Measurements from ENCODE around the gene SLC1A4.
A peak's percentile ranks its signal among the peaks of the same experiment; 100 is the strongest.

Gene SLC1A4

DNA sequence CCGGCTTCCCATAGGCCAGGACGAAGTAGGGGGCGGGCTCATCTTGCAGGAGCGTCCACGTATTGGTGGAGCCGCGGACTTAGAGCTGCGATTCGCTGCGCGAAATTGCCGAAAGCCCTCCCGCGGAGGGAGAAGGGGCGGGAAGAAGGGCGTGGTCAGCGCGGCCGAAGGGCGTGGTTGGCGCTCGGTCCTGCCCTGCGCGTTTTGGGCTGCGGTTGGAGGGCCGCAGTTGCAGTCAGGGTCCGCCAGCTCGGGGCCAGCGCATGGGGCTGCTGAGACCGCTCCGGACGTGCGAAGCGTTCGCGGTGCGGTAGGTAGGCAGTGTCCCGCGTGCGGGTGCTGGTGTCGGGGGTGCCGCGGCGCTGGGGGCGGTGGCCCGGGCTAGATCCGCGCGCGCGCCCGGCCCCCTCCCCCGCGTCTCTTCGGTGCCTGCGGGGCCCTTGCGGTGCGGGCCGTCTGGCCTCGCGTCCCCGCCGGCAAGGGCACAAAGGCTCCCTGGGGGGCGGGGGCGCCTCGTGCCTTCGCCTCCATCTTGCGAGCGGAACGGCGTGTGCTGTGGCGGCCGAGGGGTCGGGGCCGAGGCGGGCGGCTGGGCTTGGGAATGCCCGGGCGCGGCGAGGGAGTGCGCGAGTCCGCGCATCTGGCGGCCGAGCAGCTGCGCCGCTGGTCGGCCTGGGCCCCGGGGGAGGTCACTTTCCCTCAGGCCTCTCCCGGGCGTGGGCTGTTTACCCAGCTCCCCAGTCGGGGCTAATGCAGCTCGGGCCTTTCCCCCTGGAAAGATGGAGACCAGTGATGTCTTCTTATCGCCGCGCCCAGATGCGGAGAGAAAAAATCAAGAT, 67.2 kb downstream of the SLC1A4 start, which contains the start of gene CEP68:
CEP68 (plus strand) TSS at position 202 of the 839 bp plus-strand sequence. CDS start 13,029 bp downstream, outside the sequence.
- DNase-seq = peak; percentile 97

DNA sequence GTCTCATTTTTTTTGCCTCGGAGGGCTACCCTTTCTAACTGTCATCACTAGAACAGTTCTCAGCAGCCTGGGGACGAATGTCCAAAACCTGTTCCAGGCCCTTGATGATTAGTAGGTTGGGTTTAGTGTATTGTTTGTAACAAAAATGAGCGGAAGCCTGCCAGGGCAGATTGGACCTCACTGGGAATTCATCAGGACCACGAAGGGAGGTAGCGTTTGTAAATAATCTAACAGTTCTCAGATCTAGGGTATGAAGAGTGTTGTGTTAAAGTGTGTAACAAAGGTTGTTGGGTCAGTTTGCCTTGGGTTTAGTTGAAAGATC, 67.8 kb downstream of the SLC1A4 start:
- no peak for DNase-seq

DNA sequence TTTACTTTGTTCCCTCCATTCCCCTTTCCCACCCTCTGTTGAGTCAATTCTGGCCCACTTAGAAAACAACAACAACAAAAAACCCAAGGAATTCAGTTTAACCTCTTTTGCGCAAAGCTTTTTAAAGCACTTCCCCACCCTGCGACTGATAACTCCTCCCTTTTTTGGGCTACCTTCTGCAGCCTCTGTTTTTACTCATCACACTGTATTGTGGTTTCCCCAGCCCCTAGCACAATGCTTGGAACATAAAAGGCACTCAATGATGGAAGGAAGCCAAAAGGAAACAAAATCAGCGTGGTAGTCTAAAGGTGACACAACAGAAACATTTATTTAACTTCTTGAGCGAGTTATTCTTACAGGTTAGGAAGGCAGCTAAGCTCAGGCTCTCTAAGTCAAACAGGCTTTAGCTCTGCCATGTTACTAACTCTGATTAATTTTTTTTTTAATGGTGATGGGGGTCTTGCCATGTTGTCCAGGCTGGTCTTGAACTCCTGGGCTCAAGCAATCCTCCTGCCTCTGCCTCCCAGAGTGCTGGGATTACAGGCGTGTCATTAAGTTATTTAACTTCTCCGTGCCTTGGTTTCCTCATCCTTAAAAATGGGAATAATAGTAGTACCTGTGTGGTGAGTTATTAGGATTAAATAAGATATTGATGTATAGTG, 68.3 kb downstream of the SLC1A4 start:
- DNase-seq = peak; percentile 72

DNA sequence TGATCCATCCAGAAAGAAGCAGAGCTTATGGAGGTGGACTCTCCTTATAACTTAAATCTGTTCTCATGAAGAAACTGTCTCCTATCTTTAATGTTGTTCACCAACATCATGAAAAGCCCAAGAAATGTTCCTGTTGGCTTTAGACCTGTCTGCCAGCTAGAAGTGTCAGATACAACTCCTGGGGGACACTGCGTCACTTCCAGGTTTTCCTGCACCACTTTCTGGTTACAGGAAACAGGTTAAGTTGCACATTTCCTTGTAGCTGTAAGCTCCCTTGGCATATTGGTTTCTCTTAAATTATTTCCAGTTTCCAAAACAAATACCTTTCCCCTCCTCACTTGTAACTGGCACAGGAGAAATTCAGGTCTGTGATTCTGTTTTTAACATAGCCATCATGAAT, 69.9 kb downstream of the SLC1A4 start:
- DNase-seq = no peak

DNA sequence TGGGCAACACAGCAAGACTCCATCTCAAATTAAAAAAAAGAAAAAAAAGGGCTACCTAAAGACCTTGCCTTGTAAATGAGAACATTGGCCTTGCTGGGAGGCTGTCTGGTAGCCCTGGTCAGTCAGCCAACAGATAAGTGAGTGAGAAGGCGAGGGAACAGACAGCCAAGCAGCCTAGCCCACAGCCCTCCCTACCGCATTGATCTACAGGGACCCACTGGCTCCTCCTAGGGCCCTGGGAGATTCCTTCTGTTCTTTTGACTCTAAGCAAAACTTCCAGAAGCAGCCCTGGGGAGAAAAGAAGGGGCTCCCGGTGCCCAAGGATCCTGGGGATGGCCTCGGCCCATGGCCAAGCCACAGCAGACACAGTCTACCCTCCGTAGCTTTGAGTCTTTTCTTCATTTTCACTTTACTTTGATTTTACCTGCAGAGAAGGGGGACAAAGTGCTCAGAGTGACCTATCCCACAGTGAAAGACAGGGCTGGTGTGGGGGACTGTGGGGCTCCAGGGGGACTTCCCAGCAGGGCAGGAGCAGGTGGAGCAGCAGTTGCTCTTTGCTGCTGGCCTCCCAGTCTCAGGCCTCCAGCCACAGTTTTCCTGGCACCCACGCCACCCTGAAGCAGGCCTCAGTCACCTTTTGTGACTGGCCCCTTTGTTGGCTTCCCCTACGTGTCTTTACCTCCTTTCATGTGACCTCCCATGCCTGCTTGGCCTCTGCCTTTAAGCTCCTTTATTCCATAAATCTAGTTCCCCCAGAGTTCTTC, 72.1 kb downstream of the SLC1A4 start:
- no peak for DNase-seq

DNA sequence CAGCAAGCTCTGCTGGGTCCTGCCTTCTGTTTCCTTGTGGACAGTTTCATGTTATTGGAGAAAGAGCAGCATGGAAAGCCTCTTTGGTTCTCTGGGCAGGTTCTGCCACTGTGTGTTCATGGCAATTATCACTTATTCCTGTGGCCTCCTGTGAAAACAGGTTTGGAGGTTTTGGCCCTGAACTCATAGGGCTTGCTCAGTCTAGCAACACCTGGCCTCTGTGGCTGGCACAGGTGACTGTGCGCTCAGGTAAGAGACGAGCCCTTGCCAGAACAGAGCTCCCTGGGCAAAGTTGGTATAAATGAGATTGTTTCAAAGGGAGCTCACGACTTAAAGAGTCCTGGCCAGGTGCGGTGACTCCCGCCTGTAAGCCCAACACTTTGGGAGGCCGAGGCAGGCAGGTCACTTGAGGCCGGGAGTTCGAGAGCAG, 72.7 kb downstream of the SLC1A4 start:
- no peak for DNase-seq

DNA sequence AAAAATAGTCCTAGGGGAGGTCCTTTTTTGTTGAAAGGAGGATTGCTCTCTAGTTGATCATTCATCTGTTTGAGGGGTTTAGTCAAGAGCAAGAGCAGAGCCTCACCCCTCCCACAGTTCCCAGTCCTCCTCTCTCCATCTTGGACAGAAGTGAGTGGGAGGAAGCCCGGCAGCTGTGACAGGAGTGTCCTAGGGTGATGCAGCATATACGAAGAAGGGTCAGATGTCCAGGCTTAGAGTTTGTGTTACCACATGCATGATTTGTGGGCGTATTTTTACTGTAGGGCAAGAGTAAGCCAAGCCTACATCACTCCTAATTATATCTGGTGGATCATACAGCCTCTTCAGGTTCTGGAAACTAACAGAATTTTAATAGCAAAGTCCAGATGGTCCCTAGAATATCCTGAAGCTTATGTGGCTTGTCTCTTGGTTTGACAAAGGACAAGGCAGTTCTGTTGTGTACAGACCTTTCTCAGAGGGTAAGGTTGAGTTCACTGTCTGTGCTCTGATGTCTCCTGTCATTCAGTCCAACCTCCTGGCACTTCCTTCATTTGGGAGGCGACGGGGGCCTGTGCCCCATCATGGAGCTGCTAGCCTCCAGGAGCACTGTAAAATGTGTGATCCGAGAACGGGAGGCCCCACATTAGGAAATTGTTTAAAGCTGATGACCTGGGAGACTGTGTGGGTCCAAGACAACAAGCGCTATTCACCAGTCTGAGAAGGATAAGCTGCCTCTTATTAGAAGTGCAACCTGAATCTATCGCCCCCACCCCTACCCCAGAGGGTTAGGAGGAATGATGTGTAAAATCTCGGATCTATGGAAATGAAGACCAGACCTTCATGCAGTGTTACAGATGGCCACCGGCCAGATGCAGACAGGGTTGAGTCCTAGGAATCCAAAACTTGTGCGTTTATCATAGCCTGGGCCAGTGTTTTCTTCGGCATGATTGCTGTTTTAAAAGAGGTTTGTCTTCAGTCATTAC, 73.9 kb downstream of the SLC1A4 start:
- DNase-seq = no peak

DNA sequence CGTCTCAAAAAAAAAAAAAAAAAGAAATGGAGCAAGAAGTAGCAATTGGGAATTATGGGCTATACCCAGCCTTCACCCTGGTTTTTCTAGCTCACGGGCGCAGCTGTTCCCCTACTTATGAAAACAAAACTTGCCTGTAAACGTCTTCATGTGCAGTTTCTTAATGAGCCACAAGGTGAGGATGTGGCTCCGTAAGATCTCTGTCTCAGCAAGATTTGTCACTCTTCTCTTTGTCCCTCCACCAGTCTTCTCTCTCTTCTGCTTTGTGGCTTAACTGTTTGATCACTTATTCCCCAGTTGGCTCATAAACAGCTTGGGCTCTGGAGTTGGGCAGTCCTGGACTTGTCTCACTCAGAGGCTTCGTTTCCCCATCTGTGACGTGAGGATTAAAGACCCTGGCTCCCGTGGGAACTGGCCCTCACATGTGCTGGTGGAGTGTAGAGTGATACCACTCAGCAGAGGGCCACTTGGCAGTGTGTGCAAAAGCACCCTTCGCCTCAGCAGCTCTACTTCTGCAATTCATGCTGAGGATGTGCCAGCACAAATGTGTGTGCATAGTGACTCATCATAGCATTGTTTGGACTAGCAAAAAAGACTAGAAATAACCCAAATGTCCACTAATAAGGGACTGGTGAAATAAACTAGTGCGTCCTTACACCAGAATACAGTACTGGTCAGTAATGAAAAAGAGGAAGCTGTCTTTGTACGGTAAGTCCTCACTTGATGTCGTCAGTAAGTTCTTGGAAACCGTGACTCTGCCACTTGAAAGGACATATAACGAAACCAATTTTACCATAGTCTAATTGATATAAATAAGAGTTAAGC, 75.7 kb downstream of the SLC1A4 start:
- DNase-seq = peak; percentile 98

DNA sequence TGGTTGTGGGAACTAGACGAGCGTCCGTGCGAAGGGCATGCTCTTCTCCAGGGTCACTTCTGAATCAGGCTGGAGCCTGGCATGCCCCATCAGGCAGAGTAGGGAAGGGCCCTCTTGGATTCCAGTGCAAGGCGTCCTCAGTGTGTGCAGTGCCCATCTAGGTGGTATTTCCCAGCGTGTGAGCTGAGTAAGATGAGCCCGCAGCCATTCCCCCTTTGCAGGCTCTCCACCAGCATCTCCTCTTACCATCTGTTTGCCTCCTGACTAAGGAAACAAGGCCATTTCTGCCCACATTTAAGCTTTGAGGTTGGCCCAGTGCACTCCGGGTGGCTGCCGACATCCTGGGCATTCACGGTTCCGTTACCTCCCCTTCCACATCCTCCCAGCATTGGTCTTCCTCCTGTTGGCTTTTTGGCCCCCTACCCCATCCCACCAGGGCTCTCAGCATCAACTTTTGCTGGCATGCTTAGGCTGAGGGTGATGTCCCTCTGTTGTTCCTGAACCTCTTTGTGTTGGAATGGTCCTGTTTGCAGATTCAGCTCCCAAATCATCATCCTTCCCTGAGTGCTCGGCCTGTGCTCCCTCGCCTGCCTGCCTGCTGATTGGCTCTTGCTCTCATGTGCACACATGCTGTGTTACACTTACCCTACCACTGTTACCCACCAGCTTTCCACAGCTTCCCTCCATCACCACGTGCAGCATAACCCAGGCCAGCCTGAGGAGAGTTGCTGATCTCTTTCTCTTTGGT, 78.8 kb downstream of the SLC1A4 start:
- DNase-seq = no peak

DNA sequence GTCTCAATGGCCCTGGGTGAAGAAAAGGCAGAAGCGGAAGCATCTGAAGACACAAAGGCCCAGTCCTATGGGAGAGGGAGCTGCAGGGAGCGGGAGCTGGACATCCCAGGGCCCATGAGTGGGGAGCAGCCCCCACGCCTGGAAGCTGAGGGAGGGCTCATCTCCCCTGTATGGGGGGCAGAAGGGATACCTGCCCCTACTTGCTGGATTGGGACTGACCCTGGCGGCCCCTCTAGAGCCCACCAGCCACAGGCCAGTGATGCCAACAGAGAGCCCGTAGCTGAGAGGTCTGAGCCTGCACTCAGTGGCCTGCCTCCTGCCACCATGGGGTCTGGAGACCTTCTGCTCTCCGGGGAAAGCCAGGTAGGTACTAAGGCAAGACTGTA, 80.2 kb downstream of the SLC1A4 start:
- no peak for DNase-seq

DNA sequence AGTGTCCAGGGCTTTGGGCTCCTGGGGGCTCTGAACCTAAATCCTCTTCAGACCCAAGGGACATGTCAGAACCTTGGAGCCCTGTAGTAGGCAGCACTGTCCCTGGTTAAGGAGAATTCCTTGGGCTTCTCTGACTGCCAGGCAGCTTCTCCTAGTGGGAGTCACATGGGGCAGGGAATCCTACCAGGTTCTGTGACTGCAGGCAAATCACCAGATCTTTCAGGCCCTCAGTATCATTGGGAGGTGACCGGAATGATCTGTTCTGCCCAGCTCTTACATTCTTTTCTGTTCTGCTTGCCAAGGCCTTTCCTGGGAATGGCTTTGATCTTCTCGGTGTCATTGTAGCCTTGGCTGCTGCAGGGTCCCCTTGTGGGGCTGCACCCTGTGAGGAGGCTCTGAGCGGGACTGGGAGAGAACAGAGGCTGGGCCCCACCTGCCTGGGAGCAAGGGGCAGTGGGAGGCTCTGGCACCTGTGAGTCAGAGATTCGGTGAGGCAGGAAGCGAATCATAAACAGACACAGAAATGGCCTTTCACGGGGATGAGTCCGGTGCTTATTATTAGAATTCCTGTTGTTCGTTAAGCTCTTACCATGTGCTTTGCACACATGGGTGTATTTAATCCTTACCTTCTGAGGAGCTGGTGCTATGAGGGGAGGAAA, 81.1 kb downstream of the SLC1A4 start:
- DNase-seq = no peak

DNA sequence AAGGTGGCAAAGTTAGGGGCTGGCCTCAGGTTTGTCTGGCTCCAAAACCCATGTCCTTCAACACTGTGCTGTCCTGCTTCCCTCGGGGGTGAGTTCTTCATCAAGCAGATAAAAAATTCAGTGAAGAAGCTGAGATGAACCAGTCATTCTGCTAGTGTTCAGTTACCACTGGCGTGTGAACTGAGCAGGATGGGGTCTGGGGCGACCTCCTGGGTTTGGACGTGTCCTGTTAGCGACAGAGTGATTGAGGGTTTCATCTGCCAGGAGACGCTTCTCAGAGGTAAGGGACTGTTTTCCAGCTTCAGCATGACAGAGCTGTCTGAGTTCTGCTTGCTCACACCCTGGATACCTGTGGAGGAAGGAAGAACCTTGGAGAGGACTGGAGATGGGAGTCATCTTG, 81.7 kb downstream of the SLC1A4 start:
- no peak for DNase-seq

DNA sequence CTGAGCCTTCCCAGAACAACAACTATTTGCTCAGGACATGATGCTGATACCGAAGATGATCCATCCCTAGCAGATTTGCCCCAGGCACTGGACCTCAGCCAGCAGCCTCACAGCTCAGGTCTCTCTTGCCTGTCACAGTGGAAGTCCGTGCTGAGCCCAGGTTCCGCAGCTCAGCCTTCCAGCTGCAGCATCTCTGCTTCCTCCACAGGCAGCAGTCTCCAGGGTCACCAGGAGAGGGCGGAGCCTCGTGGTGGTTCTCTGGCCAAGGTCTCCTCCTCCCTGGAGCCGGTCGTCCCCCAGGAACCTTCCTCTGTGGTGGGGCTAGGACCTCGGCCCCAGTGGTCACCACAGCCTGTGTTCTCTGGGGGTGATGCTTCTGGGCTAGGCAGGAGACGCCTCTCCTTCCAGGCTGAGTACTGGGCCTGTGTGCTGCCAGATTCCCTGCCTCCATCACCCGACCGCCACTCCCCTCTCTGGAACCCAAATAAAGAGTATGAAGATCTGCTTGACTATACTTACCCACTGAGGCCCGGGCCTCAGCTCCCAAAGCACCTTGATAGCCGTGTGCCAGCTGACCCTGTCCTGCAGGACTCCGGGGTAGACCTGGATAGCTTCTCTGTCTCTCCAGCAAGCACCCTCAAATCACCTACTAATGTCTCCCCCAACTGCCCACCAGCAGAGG, 82.4 kb downstream of the SLC1A4 start:
- no peak for DNase-seq

DNA sequence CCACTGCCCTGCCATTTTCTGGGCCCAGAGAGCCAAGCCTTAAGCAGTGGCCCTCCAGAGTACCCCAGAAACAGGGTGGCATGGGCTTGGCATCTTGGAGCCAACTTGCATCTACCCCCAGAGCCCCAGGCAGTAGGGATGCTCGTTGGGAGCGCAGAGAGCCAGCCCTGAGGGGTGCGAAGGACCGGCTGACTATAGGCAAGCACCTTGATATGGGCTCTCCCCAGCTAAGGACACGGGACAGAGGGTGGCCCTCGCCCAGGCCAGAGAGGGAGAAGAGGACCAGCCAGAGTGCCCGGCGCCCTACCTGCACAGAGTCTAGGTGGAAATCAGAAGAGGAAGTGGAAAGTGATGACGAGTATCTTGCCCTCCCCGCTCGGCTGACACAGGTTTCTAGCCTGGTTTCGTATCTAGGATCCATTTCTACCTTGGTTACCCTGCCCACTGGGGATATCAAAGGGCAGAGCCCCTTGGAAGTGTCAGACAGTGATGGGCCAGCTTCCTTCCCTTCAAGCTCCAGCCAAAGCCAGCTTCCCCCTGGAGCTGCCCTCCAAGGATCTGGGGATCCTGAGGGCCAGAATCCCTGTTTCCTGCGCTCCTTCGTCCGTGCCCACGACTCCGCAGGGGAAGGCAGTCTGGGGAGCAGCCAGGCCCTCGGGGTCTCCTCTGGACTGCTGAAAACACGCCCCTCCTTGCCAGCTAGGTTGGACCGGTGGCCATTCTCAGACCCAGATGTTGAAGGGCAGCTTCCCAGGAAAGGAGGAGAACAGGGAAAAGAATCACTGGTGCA, 83.2 kb downstream of the SLC1A4 start:
- no peak for DNase-seq
